GM21423 (cell line): Measurements from ENCODE around the gene SH2D7.
A peak's percentile ranks its signal among the peaks of the same experiment; 100 is the strongest.

Experiments used
- ATAC-seq: cut with Tn5 transposase; IDR thresholded peaks from one replicate; pipeline ENCODE4 v1.9.1; 2021; ENCODE audit warnings: mild to moderate bottlenecking, moderate library complexity; ENCODE audit not compliant: unreplicated experiment

SH2D7 gene

DNA sequence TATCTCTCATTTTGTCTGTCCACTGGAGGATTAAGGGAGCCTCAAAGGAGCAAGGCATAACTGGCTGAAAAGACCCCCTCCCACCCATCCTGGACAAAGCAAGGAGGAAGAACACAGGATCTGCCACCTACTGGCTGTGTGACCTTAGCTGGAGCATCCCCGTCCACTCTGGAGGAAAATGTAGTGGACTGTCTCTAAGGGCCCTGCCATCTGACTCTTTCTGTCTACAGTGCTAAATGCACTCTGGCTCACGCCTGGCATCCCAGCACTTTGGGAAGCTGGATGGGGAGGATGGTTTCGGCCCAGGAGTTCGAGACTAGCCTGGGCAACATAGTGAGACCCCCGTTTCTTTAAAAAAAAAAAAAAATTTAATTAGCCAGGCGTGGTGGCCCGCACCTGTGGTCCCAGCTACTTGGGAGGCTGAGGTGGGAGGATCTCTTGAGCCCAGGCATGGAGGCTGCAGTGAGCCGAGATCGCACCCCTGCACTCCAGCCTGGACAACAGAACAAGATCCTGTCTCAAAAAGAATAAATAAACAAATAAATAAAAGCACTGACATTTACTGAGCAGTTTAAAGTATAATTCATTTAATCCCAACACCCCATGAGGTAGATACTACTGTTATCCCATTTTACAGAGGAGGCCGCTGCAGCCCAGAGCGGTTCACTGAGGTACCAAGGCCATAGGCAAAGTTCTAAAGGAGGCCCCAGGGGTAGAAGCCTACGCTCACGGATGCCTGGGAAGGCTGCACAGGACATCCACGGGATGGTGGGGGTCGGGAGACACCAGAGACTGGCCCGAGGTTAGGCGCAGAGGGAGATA, 15.9 kb upstream of the SH2D7 start:
- no peak for ATAC-seq

DNA sequence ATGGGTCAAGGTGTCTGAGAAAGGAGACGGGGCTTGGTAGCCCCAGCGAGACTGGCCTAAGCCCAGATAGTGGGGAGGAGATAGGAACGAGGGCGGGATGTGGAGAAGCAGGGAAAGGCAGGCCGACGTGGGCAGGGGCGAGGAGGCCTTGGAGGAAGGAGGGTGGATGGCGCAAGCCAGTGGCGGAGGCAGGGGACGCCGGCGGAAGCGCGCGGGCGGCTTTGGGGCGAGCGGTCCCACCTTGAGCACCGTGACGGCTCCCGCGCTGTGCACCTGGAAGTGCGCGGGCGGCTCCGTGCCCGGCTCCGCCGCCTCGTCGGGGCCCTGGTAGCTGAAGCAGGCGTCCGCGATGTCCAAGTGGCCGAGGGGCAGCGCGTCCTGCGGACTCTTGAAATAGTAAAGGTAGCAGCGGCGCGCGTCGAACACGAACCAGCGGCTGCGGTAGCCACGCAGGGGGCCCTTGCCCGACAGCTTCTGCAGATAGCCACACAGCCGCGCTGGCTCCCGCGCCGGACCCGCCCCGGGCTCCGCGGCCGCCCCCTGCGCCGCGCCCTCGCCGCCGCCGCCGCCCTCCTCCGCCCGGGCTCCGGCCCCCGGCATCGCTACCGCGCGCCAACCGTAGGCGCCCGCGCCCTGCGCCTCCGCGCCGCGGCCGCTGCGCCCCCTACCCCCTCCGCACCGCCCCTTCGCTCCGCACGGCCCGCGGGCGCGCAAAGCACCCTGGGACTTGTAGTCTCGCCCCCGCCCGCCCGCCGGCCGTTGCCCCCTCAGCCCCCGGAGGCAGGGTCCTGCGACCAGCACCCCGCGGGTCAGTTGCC, 15.1 kb upstream of the SH2D7 start, which contains the start of gene TBC1D2B:
TBC1D2B (minus strand) TSS at position 659 of the 818 bp plus-strand sequence; CDS start at position 600, 59 bp downstream.
- ATAC-seq = peak; percentile 69

DNA sequence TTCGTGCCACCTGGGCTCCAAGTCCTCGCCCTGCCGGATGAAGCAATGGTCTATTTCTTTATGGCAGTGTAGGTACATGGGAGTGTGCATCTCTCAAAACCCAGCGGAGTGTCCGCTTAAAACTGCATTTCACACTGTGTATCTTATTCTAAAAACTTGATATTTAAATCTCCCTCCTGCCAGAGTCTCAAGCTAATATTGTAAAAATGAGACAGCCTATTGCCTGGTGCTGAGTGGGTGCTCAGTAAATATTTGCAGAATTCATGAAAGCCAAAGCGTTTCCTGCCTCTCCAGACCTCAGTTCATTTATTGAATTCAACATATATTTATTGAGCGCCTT, 14.5 kb upstream of the SH2D7 start:
- ATAC-seq = no peak

DNA sequence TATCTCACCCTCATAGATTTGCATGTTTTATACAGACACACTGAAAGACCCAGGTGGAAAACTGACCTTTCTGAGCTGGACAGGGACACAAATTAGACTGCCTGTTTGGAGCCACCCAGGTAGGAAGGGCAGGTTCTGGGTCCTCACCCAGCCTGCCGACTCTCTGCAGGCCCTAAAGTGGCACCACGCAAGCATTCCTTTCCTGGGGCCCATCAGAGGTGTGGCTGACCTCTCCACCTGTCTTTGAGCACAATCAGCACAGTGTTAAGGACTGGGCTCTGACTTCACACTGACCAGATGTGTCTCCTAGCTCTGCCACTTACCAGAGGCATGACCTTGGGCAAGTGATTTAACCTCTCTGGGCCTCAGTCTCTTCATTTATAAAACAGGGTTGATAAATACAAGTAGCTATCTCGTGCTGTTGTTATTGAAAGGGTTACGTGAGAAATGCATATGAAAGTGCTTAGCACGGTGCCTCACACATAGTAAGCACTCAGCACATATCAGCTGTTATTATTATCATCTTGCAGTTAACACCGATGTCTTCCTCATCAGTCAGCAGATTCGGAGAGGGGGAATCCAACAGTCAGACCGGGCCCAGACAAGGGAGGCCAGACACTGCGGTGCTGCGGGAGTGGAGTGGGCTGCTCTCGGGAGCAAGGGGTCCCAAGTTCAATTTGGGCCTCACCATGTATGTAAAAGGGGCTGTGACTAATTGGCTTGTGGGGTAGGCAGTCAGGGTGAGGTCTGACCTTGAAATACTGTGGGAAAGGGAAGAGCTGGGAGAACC, 12.9 kb upstream of the SH2D7 start:
- no peak for ATAC-seq

DNA sequence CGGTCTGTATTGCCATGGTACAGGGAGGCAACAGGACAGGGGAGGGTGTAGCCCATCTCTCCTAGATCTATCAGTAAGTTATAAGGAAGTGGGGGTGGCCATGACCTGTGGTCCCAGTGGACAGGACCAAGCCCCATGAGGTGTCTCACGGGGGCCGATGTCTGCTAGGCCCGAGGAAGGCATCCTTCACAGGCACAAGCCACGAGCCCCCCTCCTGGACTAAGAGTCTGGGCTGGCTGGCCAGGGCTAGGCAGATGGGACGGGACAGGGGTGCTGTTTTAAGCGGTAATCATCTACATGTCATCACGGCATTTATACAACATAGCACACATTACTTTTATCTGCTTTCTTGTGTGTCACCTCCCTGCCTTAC, 12.3 kb upstream of the SH2D7 start:
- ATAC-seq = no peak

DNA sequence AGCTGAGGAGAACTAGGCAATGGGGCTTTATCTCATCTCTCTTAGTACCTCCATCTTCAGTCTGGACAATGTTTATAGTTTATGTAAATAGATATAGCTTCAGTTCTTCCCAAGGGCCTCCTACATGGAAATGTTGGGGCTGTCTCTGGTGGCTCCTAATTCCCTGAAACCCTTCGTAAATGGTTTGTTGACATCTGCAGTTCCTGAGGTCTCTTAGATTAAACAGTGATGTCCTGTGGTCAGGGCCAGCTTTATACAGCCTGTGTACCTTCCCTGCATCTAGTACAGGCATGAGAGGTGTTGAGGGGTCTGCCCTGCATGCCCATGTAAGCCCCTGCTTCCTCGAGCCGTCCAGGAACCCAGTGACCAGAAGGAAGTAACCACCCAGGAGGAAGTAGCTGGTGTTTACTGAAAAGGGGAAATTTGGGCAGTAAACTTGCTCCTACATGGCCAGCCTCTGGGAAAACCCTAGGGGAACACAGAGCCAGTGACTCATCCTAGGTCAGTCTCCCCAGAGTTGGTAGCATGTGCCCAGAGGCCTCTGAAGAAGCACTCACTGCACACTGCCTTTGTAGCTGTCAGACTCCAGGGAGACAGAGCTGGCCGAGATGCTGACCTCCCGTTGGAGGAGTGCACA, 10.1 kb upstream of the SH2D7 start:
- no peak for ATAC-seq

DNA sequence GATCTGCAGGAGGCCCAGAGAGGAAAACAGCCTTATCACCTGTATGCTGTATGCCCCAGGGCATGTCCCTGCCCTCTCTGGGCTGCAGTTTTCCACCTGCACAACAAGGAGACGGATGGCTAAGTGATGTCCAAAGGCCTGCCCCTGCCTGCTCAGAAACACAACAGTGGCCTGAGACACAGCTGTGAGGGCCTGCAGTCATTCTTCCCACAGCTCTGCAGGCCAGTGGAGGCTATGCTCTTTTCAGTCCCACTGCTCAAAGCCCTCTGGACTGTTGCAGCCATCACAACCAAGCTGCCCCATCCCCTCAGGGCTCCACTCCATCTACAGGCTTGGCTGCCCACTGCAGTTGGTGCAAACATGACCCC, 9.6 kb upstream of the SH2D7 start:
- ATAC-seq = no peak

DNA sequence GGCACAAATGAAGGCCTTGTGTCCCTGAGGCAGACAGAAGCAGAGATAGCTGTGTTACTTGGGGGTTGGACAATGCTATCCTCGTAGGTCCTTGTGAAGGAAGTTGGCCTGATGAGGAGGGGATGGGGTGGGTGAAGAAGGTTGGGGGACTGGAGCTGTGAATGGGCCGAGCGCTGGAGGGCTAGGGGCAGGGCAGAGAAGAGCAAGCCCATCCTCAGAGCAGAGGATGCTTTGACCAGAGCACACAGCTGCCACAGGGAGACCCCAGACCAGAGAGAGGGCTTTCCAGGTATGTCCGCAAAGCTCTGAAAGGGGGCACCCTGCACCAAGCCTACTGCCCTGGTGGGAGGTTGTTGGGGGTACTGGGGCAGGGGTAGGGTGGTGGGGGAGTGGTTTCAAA, 9.2 kb upstream of the SH2D7 start:
- no peak for ATAC-seq

DNA sequence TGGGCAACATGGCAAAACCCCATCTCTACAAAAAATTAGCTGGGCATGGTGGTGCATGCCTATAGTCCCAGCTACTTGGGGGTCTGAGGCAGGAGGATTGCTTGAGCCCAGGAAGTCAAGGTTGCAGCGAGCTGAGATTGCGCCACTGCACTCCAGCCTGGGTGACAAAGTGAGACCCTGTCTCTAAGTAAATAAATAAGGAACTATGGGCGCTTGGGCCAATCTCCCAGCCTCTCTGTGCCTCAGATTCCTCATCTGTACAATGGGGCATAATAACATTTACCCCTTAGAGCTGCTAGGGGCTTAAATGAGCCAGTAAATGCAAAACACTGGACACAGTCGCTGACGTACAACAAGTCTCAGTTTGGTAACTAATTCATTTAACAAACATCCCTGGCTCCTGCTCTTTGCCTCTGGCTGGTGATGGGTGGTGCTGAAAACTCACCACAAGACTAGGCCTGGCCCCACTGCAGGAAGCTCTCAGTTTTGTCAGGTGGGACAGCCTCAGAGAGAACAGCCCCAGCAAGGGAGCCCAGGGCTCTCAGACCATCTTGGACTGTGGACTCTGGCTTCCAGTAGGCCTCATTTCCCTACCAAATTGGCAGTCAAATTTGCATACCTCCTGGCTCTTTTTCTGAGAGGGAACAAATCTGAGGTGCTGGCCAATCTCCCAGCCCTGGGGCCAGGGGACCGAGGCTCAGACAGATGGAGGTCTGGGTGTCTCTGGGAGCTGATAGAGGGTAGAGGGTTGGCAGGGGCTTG, 8.5 kb upstream of the SH2D7 start:
- peak; percentile 48 for ATAC-seq

DNA sequence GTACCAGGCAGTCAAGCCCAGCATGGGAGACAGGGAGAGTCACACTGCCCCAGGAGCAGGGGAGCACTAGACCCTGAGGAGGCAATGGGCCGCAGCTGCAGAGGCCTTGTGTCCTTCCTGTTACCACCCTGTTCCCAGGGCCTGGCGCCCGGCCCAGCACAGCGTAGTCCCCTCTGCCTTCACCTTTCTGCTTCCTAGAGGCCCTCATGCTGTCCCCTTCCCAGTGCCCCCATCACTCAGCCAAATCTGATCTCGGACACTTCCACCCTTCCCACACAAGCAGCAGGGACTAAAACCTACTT, 8.0 kb upstream of the SH2D7 start:
- ATAC-seq = no peak

DNA sequence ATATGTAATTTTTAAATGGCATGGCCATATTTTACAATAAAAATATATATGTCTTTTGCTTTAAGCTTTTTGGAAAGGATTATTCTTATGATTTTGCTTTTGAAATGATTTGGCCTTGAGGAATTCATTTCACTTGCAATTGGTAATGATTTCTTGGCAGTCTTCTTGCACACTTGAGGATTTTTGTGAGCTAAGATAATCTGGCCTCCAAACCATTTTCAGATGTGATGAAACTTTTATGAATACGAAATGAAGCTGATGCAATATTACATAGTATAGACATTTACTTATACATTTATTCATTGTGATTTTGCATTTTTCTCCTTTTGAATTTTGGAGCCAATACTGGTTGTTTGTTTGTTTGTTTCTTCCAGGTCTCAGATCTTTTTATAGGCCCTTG, 6.4 kb upstream of the SH2D7 start:
- ATAC-seq = no peak

DNA sequence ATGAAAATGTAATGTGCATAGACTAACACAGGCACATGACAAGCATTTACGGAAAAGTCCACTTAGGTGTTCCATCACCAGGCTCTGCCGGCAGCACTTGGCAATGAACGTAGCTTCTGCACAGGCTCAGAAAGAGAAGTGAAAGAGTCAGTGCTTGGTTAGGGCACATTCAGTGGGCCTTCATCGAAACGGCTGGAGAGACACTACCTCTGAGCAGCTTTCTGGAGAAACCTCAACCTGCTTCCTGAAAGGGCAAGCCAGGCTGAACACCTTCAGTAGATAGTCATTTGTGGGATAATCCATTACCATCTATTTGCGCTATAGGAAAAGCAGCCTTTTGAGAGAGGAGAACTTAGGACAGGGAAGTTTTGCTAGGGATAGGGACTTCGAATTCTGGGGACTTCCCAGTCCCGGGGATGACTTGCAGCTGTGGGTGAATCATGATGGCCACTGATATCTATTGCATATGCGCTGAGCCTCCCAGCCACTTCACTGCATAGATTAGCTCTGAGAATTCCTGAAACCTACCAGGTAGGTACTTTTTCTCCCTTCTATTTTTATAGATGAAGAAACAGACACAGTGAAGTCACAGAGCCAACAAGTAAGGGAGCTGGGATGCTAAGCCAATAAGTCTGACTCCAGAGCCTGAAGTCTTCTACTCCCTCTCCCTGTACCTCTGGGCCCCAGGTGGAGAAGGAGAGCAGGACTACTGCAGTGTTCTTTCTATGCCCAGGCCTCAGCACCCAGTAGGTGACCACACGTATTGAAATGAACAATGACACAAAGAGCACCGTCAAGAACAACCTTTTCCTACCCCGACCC, 4.2 kb upstream of the SH2D7 start:
- ATAC-seq = no peak

DNA sequence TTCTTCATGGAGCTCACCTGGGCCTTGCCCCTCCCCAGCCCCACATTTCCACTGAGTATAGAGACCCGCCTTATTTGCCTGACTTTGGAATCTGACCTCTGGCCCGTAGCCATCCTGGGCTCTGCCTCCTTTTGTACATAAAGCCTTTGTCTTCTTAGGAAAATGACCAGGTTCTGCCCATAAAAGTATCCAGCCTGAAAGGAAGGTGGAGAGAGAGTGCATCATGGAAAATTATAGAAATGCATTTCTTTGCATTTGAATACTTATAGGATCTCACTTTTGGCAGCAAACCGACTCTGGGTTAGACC, 3.6 kb upstream of the SH2D7 start:
- no peak for ATAC-seq

DNA sequence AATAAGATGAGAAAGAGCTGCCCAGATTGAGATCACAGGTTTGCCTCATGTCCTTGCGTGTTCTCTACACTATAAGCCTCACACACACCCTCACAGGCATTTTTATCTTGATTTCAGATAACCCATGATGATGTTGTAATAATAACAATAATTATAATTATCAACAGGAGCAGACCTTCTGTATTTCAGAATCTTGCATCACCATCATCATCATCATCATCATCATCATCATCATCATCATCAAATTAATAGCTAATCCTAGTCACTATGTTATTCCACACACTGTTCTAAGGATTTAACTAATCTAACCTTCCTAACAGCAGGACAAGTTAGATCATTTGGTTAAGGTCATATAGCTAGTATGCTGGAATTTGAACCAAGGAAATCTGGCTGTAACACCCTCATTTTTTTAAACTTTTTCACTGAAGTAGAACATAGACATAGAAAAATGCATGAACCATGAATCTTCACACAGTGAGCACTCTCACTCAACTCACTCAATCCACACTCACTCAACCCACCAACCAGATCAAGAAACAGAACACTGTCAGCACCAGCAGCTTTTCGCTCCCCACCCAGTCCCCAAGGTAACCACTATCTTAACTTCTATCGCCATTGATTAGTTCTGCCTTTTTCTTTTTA, 1.8 kb upstream of the SH2D7 start:
- ATAC-seq = no peak

DNA sequence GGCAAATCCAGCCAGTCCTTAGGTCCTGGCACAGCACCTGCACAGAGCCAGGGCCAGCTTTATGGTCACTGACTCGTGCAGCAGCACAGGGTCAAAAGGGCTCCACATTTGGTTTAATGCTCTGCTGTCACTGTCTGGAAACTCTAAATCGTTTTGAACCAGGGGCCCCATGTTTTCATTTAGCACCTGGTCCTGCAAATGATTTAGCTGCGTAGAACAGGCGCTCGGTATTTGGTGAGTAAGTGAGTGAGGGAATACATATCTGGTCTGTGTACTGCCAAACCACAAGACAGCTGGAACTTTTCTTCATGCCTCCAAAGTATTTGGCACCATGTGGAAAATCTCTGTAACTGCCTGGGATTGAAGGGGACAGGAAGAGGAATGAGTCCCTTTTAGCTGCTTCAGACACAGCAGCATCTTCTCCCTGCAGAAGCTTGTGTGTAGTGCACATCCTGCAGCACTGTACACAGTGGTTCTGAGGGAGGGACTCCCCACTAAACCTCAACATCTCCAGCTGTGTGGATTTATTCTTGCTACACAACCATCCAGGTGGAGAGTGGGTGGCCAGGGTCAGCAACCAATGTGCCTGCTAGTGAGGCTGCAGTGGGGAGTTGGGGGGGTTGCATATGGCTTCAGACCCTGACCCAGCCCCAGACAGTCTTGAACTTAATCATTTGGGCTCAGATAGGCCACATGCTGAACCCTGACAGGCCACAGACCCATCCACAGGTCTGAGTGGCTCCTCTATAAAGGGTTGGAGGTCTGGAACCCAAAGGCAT, 1.1 kb downstream of the SH2D7 start:
- no peak for ATAC-seq

DNA sequence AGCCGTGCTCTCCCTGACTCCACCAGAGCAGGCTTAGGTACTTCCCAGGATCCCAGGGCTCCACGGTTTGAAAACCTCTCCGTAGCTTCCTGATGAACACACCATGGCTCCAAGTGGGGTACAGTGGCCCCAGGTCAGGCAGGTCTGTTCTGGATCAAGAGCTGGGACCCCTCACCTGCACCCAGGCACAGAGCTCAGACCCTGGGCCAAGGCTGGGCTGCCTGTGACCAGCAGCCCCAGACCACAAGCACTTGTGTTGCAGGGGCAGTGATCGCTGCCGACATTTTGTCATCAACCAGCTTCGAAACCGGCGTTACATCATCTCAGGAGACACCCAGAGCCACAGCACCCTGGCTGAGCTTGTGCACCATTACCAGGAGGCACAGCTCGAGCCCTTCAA, 5.3 kb downstream of the SH2D7 start:
- ATAC-seq = no peak

DNA sequence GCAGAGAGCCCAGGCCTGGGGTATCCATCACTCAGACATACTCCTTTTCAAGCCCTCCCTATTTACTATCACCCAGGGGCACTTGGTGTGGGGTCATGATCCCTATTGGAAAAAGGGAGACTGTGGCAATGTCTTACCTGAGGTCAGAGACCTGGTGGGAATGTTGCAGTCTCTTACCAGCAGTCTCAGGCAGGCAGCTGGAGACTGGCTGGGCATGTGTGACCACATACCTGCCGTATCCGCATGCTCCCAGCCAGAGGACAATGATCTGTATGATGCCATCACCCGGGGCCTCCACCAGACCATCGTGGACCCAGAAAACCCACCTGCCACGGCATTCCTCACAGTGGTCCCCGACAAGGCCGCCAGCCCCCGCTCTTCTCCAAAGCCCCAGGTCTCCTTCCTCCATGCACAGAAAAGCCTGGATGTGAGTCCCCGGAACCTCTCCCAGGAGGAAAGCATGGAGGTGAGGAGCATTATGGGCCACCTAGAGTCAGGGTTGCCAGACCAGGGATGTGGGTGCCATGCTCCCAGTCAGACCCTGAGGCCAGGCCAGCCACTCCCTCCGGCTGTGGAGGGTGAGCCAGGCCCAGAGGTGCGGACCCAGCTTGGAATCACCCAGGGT, 5.9 kb downstream of the SH2D7 start:
- no peak for ATAC-seq

DNA sequence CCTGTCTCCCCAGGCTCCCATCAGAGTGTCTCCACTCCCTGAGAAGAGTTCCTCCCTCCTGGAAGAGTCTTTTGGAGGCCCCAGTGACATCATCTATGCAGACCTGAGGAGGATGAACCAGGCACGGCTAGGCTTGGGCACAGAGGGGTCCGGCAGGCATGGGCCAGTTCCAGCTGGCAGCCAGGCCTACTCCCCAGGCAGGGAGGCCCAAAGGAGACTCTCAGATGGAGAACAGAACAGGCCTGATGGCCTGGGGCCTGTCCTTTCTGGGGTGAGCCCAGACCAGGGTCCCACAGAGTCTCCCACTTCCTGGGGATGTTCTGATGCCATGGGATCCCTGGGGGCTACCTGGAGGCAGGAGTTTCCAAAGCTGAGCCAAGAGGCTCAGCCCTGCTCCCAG, 8.5 kb downstream of the SH2D7 start:
- no peak for ATAC-seq
